SK-N-SH treated with all-trans-retinoic acid at 6 μM for 48 hours (cell line): ENCODE results near the gene BZW2.

Experiments used
- ATAC-seq: fragments of 200-7000 bp; cut with Tn5 transposase; 3 replicates; pipeline ENCODE4 v1.9.1; 2020; ENCODE audit warnings: mild to moderate bottlenecking, moderate library complexity
- ARNTL ChIP-seq: fragments of 450-650 bp; formaldehyde crosslinking; IDR thresholded peaks from 2 replicates; pipeline ENCODE4 v1.5.0; 2020; ENCODE audit warnings: low read depth, mild to moderate bottlenecking, moderate library complexity, borderline replicate concordance
- BACH2 ChIP-seq: fragments of 250-450 bp; sonication (Bioruptor Pico); IDR thresholded peaks from 2 replicates; pipeline ENCODE4 v1.9.0; 2021; ENCODE audit warnings: mild to moderate bottlenecking, borderline replicate concordance
- CSDC2 ChIP-seq: fragments of 250-450 bp; sonication (Bioruptor Pico); IDR thresholded peaks from 2 replicates; pipeline ENCODE4 v1.5.0; 2020; ENCODE audit warnings: mild to moderate bottlenecking, moderate library complexity
- ESRRG ChIP-seq: fragments of 250-450 bp; sonication (Bioruptor Pico); IDR thresholded peaks from 2 replicates; pipeline ENCODE4 v1.6.1; 2021; ENCODE audit warnings: mild to moderate bottlenecking
- GLIS3 ChIP-seq: fragments of 250-450 bp; sonication (Bioruptor Pico); IDR thresholded peaks from 2 replicates; pipeline ENCODE4 v1.5.0; 2020; ENCODE audit warnings: mild to moderate bottlenecking, moderate library complexity
- ISL1 ChIP-seq: fragments of 250-450 bp; sonication (Bioruptor Pico); IDR thresholded peaks from 2 replicates; pipeline ENCODE4 v2.1.2; 2022; ENCODE audit warnings: mild to moderate bottlenecking, moderate library complexity
- OSR1 ChIP-seq: fragments of 250-450 bp; sonication (Bioruptor Pico); IDR thresholded peaks from 2 replicates; pipeline ENCODE4 v1.8.0; 2022; ENCODE audit warnings: moderate library complexity, mild to moderate bottlenecking, inconsistent platforms
- PPARA ChIP-seq: fragments of 250-450 bp; sonication (Bioruptor Pico); IDR thresholded peaks from 2 replicates; pipeline ENCODE4 v1.5.0; 2020; ENCODE audit warnings: mild to moderate bottlenecking, borderline replicate concordance
- RARB ChIP-seq: fragments of 250-450 bp; sonication (Bioruptor Pico); IDR thresholded peaks from 2 replicates; pipeline ENCODE4 v1.8.0; 2021; ENCODE audit warnings: mild to moderate bottlenecking, moderate library complexity
- TCF4 ChIP-seq: fragments of 250-450 bp; sonication (Bioruptor Pico); IDR thresholded peaks from 2 replicates; pipeline ENCODE4 v1.8.0; 2021; ENCODE audit warnings: mild to moderate bottlenecking, moderate library complexity, borderline replicate concordance
- TOX ChIP-seq: fragments of 250-450 bp; sonication (Bioruptor Pico); IDR thresholded peaks from 2 replicates; pipeline ENCODE4 v1.8.0; 2021; ENCODE audit warnings: mild to moderate bottlenecking, moderate library complexity, borderline replicate concordance
- ZC3H10 ChIP-seq: fragments of 250-450 bp; sonication (Bioruptor Pico); IDR thresholded peaks from 2 replicates; pipeline ENCODE4 v1.5.1; 2021; ENCODE audit warnings: mild to moderate bottlenecking, moderate library complexity
- ZFP3 ChIP-seq: fragments of 250-450 bp; sonication (Bioruptor Pico); IDR thresholded peaks from 2 replicates; pipeline ENCODE4 v1.5.0; 2020; ENCODE audit warnings: mild to moderate bottlenecking, moderate library complexity
- ZFP30 ChIP-seq: fragments of 450-650 bp; formaldehyde crosslinking; IDR thresholded peaks from 2 replicates; pipeline ENCODE4 v1.5.0; 2022; ENCODE audit warnings: mild to moderate bottlenecking, moderate library complexity
- ZNF565 ChIP-seq: fragments of 450-650 bp; formaldehyde crosslinking; conservative IDR thresholded peaks from 2 replicates; pipeline ENCODE4 v1.5.0; 2020; ENCODE audit warnings: low read depth, mild to moderate bottlenecking, moderate library complexity
- ZNF70 ChIP-seq: fragments of 450-650 bp; formaldehyde crosslinking; IDR thresholded peaks from 2 replicates; pipeline ENCODE4 v1.5.0; 2020; ENCODE audit warnings: mild to moderate bottlenecking, moderate library complexity
- ZNF8 ChIP-seq: fragments of 450-650 bp; formaldehyde crosslinking; IDR thresholded peaks from 2 replicates; pipeline ENCODE4 v1.5.0; 2020; ENCODE audit warnings: mild to moderate bottlenecking, moderate library complexity
- TF ChIP-seq, protein P1 (sequence below): fragments of 250-450 bp; sonication (Bioruptor Pico); IDR thresholded peaks from 2 replicates; pipeline ENCODE4 v1.5.0; 2020; ENCODE audit warnings: mild to moderate bottlenecking, moderate library complexity
- TF ChIP-seq, protein P2 (sequence below): fragments of 250-450 bp; sonication (Bioruptor Pico); IDR thresholded peaks from 2 replicates; pipeline ENCODE4 v1.5.1; 2021; ENCODE audit warnings: mild to moderate bottlenecking, moderate library complexity
- TF ChIP-seq, protein P3 (sequence below): fragments of 250-450 bp; sonication (Bioruptor Pico); IDR thresholded peaks from 2 replicates; pipeline ENCODE4 v1.5.1; 2020; ENCODE audit warnings: low read depth, mild to moderate bottlenecking, moderate library complexity
- TF ChIP-seq, protein P4 (sequence below): fragments of 250-450 bp; sonication (Bioruptor Pico); IDR thresholded peaks from 2 replicates; pipeline ENCODE4 v1.8.0; 2021; ENCODE audit warnings: low read depth, mild to moderate bottlenecking, moderate library complexity, borderline replicate concordance
- TF ChIP-seq, protein P5 (sequence below): fragments of 250-450 bp; sonication (Bioruptor Pico); IDR thresholded peaks from 2 replicates; pipeline ENCODE4 v1.8.0; 2020; ENCODE audit warnings: mild to moderate bottlenecking, moderate library complexity, borderline replicate concordance

The BZW2 gene

DNA sequence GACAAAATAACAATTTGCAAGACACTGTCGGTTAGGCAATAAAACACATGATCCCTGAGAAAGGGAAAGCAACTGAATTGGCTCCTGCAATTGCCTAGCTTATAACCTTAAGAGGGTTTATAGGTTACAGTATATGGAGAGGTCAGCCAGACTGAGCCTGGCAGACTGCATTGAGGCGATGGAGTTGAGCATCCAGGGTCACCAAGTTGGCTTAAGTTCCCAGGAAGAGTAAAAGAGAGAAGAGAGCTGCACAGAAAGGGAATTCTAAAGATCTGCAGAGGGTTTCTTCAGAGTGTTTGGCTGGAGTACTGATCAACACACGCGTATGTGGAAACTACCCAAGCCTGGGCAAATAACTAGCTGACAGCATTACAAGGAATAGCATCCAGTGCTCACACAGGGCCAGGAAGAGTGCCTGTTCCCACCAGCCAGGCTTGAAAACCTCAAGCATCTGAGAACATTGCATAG lies 11.7 kb upstream of the BZW2 start:
- ATAC-seq, result no peak
- TF ChIP-seq, protein P1, sequence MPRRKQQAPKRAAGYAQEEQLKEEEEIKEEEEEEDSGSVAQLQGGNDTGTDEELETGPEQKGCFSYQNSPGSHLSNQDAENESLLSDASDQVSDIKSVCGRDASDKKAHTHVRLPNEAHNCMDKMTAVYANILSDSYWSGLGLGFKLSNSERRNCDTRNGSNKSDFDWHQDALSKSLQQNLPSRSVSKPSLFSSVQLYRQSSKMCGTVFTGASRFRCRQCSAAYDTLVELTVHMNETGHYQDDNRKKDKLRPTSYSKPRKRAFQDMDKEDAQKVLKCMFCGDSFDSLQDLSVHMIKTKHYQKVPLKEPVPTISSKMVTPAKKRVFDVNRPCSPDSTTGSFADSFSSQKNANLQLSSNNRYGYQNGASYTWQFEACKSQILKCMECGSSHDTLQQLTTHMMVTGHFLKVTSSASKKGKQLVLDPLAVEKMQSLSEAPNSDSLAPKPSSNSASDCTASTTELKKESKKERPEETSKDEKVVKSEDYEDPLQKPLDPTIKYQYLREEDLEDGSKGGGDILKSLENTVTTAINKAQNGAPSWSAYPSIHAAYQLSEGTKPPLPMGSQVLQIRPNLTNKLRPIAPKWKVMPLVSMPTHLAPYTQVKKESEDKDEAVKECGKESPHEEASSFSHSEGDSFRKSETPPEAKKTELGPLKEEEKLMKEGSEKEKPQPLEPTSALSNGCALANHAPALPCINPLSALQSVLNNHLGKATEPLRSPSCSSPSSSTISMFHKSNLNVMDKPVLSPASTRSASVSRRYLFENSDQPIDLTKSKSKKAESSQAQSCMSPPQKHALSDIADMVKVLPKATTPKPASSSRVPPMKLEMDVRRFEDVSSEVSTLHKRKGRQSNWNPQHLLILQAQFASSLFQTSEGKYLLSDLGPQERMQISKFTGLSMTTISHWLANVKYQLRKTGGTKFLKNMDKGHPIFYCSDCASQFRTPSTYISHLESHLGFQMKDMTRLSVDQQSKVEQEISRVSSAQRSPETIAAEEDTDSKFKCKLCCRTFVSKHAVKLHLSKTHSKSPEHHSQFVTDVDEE (CRISPR knock-in tag), result no peak
- TF ChIP-seq ZNF8 (no peak), TOX (CRISPR knock-in tag) (no peak), ZNF70 (CRISPR knock-in tag) (no peak), ZC3H10 (CRISPR knock-in tag) (no peak), ISL1 (CRISPR knock-in tag) (no peak), ZFP30 (no peak), BACH2 (CRISPR knock-in tag) (no peak), ARNTL (CRISPR knock-in tag) (no peak)
- TF ChIP-seq, protein P2, sequence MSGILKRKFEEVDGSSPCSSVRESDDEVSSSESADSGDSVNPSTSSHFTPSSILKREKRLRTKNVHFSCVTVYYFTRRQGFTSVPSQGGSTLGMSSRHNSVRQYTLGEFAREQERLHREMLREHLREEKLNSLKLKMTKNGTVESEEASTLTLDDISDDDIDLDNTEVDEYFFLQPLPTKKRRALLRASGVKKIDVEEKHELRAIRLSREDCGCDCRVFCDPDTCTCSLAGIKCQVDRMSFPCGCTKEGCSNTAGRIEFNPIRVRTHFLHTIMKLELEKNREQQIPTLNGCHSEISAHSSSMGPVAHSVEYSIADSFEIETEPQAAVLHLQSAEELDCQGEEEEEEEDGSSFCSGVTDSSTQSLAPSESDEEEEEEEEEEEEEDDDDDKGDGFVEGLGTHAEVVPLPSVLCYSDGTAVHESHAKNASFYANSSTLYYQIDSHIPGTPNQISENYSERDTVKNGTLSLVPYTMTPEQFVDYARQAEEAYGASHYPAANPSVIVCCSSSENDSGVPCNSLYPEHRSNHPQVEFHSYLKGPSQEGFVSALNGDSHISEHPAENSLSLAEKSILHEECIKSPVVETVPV, result no peak
- TF ChIP-seq, protein P3, sequence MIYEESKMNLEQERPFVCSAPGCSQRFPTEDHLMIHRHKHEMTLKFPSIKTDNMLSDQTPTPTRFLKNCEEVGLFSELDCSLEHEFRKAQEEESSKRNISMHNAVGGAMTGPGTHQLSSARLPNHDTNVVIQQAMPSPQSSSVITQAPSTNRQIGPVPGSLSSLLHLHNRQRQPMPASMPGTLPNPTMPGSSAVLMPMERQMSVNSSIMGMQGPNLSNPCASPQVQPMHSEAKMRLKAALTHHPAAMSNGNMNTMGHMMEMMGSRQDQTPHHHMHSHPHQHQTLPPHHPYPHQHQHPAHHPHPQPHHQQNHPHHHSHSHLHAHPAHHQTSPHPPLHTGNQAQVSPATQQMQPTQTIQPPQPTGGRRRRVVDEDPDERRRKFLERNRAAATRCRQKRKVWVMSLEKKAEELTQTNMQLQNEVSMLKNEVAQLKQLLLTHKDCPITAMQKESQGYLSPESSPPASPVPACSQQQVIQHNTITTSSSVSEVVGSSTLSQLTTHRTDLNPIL (CRISPR knock-in tag), result no peak
- TF ChIP-seq, all 23 proteins: peak for 0

DNA sequence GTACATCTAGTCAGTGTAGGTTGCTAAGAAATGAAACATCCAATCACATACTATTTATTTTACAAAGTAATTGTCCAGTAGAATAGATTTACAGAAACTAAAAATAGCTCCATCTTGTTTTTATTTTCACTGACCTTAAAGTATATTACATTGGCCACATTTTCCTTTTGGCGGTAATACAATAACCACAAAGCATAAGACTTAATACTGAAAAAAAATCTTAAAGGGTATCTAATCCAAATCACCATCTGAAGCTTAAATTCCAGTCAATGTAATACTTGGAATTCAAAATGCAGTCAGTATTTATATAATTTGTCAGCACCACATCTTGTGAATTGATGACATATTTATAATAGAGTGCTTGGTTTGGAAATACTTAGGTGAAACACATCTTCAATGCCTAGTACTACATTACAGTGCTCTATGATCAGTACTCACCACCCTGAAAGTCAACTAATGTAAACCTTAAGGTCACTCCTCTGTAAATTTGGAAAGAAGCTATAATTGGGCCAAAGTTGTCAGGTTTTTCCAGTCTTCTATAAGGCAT lies 9.4 kb upstream of the BZW2 start:
- TF ChIP-seq ZNF70 (CRISPR knock-in tag) (no peak), GLIS3 (CRISPR knock-in tag) (no peak), TCF4 (CRISPR knock-in tag) (no peak), PPARA (CRISPR knock-in tag) (no peak), CSDC2 (CRISPR knock-in tag) (no peak), ZNF565 (CRISPR knock-in tag) (no peak), TOX (CRISPR knock-in tag) (no peak), ZC3H10 (CRISPR knock-in tag) (no peak), BACH2 (CRISPR knock-in tag) (no peak), ESRRG (CRISPR knock-in tag) (no peak)
- TF ChIP-seq, protein P4, sequence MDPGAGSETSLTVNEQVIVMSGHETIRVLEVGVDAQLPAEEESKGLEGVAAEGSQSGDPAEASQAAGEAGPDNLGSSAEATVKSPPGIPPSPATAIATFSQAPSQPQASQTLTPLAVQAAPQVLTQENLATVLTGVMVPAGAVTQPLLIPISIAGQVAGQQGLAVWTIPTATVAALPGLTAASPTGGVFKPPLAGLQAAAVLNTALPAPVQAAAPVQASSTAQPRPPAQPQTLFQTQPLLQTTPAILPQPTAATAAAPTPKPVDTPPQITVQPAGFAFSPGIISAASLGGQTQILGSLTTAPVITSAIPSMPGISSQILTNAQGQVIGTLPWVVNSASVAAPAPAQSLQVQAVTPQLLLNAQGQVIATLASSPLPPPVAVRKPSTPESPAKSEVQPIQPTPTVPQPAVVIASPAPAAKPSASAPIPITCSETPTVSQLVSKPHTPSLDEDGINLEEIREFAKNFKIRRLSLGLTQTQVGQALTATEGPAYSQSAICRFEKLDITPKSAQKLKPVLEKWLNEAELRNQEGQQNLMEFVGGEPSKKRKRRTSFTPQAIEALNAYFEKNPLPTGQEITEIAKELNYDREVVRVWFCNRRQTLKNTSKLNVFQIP, result no peak
- TF ChIP-seq, protein P1 (CRISPR knock-in tag), result no peak
- peak; percentile 89 for ATAC-seq

DNA sequence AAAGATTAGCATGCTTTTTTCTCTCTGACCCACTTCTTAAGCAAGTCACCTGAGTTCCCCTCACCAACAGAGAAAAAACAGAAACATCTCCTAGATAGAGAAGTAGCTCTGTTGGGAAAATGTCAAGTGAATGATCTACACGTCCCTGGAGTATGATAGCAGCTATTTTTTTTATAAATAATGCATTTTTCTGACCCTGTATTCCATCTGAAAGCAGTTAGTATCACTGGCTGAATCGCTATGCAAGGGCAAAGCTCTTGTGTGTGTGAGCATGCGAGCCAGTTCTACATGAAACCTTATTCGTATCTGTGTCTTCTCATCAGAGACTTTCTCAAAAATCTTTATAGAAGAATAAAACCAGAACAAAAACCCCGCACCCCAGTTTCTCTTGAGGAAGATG lies 8.6 kb upstream of the BZW2 start:
- TF ChIP-seq CSDC2 (CRISPR knock-in tag) (no peak), PPARA (CRISPR knock-in tag) (no peak), ISL1 (CRISPR knock-in tag) (no peak), OSR1 (no peak), ZC3H10 (CRISPR knock-in tag) (no peak), ZNF565 (CRISPR knock-in tag) (no peak), ARNTL (CRISPR knock-in tag) (no peak), ESRRG (CRISPR knock-in tag) (no peak), ZNF8 (no peak), GLIS3 (CRISPR knock-in tag) (no peak), TCF4 (CRISPR knock-in tag) (no peak), ZNF70 (CRISPR knock-in tag) (no peak), ZFP30 (no peak), ZFP3 (CRISPR knock-in tag) (no peak), BACH2 (CRISPR knock-in tag) (no peak), RARB (CRISPR knock-in tag) (no peak)
- TF ChIP-seq, protein P3 (CRISPR knock-in tag), result no peak
- TF ChIP-seq, protein P5, sequence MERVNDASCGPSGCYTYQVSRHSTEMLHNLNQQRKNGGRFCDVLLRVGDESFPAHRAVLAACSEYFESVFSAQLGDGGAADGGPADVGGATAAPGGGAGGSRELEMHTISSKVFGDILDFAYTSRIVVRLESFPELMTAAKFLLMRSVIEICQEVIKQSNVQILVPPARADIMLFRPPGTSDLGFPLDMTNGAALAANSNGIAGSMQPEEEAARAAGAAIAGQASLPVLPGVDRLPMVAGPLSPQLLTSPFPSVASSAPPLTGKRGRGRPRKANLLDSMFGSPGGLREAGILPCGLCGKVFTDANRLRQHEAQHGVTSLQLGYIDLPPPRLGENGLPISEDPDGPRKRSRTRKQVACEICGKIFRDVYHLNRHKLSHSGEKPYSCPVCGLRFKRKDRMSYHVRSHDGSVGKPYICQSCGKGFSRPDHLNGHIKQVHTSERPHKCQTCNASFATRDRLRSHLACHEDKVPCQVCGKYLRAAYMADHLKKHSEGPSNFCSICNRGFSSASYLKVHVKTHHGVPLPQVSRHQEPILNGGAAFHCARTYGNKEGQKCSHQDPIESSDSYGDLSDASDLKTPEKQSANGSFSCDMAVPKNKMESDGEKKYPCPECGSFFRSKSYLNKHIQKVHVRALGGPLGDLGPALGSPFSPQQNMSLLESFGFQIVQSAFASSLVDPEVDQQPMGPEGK (CRISPR knock-in tag), result no peak
- ATAC-seq, result peak; percentile 45
